HepG2 (cell line): ENCODE measurements around the gene THSD8. TPM values are rescaled to one million over a fixed set of nuclear protein-coding genes. Genes with fewer than 3 reads are reported as not detected.

Experiments used
- ERF ChIP-seq: IDR thresholded peaks from 2 replicates; pipeline ENCODE4 v1.6.1; 2018; ENCODE audit warnings: missing biosample characterization, missing genetic modification reagents
- HES4 ChIP-seq: sonication (generic); formaldehyde crosslinking; IDR thresholded peaks from 2 replicates; pipeline ENCODE4 v1.9.0; 2021; ENCODE audit warnings: mild to moderate bottlenecking, missing genetic modification reagents, borderline replicate concordance
- HNRNPH1 ChIP-seq: fragments of 200-400 bp; formaldehyde crosslinking; optimal IDR thresholded peaks from 2 replicates; pipeline ENCODE3; 2017; ENCODE audit warnings: mild to moderate bottlenecking, low read depth, low read length
- PHF21A ChIP-seq: sonication (generic); formaldehyde crosslinking; IDR thresholded peaks from 2 replicates; pipeline ENCODE4 v1.5.0; 2020; ENCODE audit warnings: mild to moderate bottlenecking, missing genetic modification reagents
- SKI ChIP-seq: fragments of 450-650 bp; IDR thresholded peaks from one replicate; pipeline ENCODE4 v1.6.1; 2018; ENCODE audit warnings: mild to moderate bottlenecking; ENCODE audit not compliant: partially characterized antibody
- ZNF232 ChIP-seq: sonication (generic); formaldehyde crosslinking; IDR thresholded peaks from 2 replicates; pipeline ENCODE4 v1.4.0; 2020; ENCODE audit warnings: missing genetic modification reagents, borderline replicate concordance
- ZNF562 ChIP-seq: sonication (generic); formaldehyde crosslinking; IDR thresholded peaks from 2 replicates; pipeline ENCODE4 v1.8.0; 2022; ENCODE audit warnings: missing genetic modification reagents, borderline replicate concordance
- polyA plus RNA-seq, 8 experiments: library from polyadenylated mRNA; depleted of rRNA in 3 of 8; stranded (reverse) in 7 of 8; unstranded in 1 of 8; fragments of >200 nt; fragmentation: Illumina TruSeq in 4 of 8; extraction: Trizol in 4 of 8; gene quantifications; 2 replicates each; pipeline versions ENCODE4 v1.2.1 to v1.2.3, GENCODE V29; 2011 to 2016; ENCODE audit warnings: low read depth in 4 of 8, missing spikeins in 1 of 8, mixed read lengths in 1 of 8; ENCODE audit not compliant: insufficient read depth in 1 of 8
- total RNA-seq, 5 experiments: library from RNA; depleted of rRNA; stranded (reverse); fragments of >200 nt; fragmentation: Illumina TruSeq; extraction: Trizol; gene quantifications; 2 replicates each; pipeline ENCODE4 v1.2.3, GENCODE V29; 2016; ENCODE audit warnings: low read depth in 1 of 5
- TF ChIP-seq, protein P1 (sequence below): sonication (generic); formaldehyde crosslinking; conservative IDR thresholded peaks from 2 replicates; pipeline ENCODE4 v1.8.0; 2022; ENCODE audit warnings: mild to moderate bottlenecking, moderate library complexity, missing genetic modification reagents
- TF ChIP-seq, protein P2 (sequence below), 2 experiments: sonication (generic) in 1 of 2; formaldehyde crosslinking in 1 of 2; IDR thresholded peaks; 2 replicates each; pipeline versions ENCODE4 v1.6.1 to v1.9.0; 2014 to 2022; ENCODE audit warnings: antibody characterized with exemption in 1 of 2, borderline replicate concordance in 1 of 2, inconsistent platforms in 1 of 2, low read depth in 1 of 2, missing genetic modification reagents in 1 of 2
- TF ChIP-seq, protein P3 (sequence below): sonication (generic); formaldehyde crosslinking; IDR thresholded peaks from 2 replicates; pipeline ENCODE4 v1.4.0; 2020; ENCODE audit warnings: missing genetic modification reagents

Gene THSD8
- total and polyA plus RNA-seq, 2 of the 13 experiments (the other 11 are each of a cell fraction or from before 2014, with no cell fraction given), result 4.8 to 14.9 TPM

DNA sequence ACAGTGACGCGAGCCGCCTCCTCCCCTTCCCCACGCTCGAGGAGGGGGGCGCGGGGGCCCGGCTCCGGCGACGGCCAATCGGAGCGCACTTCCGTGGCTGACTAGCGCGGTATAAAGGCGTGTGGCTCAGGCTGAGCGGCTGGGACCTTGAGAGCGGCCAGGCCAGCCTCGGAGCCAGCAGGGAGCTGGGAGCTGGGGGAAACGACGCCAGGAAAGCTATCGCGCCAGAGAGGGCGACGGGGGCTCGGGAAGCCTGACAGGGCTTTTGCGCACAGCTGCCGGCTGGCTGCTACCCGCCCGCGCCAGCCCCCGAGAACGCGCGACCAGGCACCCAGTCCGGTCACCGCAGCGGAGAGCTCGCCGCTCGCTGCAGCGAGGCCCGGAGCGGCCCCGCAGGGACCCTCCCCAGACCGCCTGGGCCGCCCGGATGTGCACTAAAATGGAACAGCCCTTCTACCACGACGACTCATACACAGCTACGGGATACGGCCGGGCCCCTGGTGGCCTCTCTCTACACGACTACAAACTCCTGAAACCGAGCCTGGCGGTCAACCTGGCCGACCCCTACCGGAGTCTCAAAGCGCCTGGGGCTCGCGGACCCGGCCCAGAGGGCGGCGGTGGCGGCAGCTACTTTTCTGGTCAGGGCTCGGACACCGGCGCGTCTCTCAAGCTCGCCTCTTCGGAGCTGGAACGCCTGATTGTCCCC, 10.4 kb upstream of the THSD8 start, which contains the start of gene JUNB (continued):
- TF ChIP-seq, protein P1, sequence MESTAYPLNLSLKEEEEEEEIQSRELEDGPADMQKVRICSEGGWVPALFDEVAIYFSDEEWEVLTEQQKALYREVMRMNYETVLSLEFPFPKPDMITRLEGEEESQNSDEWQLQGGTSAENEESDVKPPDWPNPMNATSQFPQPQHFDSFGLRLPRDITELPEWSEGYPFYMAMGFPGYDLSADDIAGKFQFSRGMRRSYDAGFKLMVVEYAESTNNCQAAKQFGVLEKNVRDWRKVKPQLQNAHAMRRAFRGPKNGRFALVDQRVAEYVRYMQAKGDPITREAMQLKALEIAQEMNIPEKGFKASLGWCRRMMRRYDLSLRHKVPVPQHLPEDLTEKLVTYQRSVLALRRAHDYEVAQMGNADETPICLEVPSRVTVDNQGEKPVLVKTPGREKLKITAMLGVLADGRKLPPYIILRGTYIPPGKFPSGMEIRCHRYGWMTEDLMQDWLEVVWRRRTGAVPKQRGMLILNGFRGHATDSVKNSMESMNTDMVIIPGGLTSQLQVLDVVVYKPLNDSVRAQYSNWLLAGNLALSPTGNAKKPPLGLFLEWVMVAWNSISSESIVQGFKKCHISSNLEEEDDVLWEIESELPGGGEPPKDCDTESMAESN (CRISPR knock-in tag), result peak; percentile 86
- TF ChIP-seq HNRNPH1 (peak; percentile 53), ZNF562 (no peak), ZNF232 (CRISPR knock-in tag) (peak; percentile 62; the same call in 1 of the 2 replicates), HES4 (CRISPR knock-in tag) (peak; percentile 81; the same call in 1 of the 2 replicates), SKI (peak; percentile 64), PHF21A (CRISPR knock-in tag) (peak; percentile 84; the same call in 1 of the 2 replicates), ERF (peak; percentile 95)
- TF ChIP-seq, protein P2, sequence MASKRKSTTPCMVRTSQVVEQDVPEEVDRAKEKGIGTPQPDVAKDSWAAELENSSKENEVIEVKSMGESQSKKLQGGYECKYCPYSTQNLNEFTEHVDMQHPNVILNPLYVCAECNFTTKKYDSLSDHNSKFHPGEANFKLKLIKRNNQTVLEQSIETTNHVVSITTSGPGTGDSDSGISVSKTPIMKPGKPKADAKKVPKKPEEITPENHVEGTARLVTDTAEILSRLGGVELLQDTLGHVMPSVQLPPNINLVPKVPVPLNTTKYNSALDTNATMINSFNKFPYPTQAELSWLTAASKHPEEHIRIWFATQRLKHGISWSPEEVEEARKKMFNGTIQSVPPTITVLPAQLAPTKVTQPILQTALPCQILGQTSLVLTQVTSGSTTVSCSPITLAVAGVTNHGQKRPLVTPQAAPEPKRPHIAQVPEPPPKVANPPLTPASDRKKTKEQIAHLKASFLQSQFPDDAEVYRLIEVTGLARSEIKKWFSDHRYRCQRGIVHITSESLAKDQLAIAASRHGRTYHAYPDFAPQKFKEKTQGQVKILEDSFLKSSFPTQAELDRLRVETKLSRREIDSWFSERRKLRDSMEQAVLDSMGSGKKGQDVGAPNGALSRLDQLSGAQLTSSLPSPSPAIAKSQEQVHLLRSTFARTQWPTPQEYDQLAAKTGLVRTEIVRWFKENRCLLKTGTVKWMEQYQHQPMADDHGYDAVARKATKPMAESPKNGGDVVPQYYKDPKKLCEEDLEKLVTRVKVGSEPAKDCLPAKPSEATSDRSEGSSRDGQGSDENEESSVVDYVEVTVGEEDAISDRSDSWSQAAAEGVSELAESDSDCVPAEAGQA (IDR thresholded peaks at IDR 0.05; ENCODE audit: low read depth), result peak; percentile 48; the same call in 1 of the 2 replicates
- TF ChIP-seq, protein P2 (CRISPR knock-in tag; IDR thresholded peaks at IDR 0.05; ENCODE audit: borderline replicate concordance), result no peak; the same call in 1 of the 2 replicates
- TF ChIP-seq, protein P3, sequence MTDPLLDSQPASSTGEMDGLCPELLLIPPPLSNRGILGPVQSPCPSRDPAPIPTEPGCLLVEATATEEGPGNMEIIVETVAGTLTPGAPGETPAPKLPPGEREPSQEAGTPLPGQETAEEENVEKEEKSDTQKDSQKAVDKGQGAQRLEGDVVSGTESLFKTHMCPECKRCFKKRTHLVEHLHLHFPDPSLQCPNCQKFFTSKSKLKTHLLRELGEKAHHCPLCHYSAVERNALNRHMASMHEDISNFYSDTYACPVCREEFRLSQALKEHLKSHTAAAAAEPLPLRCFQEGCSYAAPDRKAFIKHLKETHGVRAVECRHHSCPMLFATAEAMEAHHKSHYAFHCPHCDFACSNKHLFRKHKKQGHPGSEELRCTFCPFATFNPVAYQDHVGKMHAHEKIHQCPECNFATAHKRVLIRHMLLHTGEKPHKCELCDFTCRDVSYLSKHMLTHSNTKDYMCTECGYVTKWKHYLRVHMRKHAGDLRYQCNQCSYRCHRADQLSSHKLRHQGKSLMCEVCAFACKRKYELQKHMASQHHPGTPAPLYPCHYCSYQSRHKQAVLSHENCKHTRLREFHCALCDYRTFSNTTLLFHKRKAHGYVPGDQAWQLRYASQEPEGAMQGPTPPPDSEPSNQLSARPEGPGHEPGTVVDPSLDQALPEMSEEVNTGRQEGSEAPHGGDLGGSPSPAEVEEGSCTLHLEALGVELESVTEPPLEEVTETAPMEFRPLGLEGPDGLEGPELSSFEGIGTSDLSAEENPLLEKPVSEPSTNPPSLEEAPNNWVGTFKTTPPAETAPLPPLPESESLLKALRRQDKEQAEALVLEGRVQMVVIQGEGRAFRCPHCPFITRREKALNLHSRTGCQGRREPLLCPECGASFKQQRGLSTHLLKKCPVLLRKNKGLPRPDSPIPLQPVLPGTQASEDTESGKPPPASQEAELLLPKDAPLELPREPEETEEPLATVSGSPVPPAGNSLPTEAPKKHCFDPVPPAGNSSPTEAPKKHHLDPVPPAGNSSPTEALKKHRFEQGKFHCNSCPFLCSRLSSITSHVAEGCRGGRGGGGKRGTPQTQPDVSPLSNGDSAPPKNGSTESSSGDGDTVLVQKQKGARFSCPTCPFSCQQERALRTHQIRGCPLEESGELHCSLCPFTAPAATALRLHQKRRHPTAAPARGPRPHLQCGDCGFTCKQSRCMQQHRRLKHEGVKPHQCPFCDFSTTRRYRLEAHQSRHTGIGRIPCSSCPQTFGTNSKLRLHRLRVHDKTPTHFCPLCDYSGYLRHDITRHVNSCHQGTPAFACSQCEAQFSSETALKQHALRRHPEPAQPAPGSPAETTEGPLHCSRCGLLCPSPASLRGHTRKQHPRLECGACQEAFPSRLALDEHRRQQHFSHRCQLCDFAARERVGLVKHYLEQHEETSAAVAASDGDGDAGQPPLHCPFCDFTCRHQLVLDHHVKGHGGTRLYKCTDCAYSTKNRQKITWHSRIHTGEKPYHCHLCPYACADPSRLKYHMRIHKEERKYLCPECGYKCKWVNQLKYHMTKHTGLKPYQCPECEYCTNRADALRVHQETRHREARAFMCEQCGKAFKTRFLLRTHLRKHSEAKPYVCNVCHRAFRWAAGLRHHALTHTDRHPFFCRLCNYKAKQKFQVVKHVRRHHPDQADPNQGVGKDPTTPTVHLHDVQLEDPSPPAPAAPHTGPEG (CRISPR knock-in tag), result peak; percentile 51; the same call in 1 of the 2 replicates
